OCI-LY3 (cell line): ENCODE results near the gene FRZB.

Source experiments
- EZH2phosphoT487 ChIP-seq: fragments of 200-600 bp; shearing (Covaris generic); IDR thresholded peaks from 2 replicates; pipeline ENCODE4 v1.6.1; 2018; ENCODE audit warnings: antibody characterized with exemption, mixed run types, low read depth
- TF ChIP-seq, protein P1 (sequence below): fragments of 200-600, 300-600 bp; sonication (generic); IDR thresholded peaks from 2 replicates; pipeline ENCODE4 v1.5.1; 2014; ENCODE audit warnings: antibody characterized with exemption, low read length, low read depth

DNA sequence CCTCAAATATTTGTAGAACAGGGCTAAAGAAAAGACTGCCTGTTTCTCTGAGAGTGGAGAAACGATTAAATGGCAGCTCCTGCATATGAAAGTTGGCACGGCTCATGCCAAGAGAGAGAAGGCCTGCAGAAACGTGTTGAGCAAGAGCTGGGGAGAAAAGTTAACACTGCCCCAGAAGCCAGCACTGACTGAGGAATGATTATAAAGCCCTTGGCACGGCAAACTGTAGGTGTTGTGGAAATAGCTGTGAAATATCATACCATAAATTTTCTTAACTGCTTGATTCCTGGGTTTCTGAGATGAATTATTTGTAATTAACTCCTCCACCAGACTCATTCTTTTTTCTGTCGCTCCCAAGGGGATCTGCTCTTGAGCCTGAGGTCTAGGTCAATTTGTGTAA, 4.3 kb downstream of the FRZB start:
- TF ChIP-seq, protein P1, sequence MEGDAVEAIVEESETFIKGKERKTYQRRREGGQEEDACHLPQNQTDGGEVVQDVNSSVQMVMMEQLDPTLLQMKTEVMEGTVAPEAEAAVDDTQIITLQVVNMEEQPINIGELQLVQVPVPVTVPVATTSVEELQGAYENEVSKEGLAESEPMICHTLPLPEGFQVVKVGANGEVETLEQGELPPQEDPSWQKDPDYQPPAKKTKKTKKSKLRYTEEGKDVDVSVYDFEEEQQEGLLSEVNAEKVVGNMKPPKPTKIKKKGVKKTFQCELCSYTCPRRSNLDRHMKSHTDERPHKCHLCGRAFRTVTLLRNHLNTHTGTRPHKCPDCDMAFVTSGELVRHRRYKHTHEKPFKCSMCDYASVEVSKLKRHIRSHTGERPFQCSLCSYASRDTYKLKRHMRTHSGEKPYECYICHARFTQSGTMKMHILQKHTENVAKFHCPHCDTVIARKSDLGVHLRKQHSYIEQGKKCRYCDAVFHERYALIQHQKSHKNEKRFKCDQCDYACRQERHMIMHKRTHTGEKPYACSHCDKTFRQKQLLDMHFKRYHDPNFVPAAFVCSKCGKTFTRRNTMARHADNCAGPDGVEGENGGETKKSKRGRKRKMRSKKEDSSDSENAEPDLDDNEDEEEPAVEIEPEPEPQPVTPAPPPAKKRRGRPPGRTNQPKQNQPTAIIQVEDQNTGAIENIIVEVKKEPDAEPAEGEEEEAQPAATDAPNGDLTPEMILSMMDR: no peak
- TF ChIP-seq EZH2phosphoT487: no peak
